T-helper 1 cell treated with Interleukin-12 subunit alpha and Interleukin-12 subunit beta and Interleukin-4 antibody, amounts not matched to agents 30 μg/mL and 1 μg/mL, for 36 hours (primary cell): Measurements from ENCODE around the gene UBE2H.

Source experiments
- H3K27ac Mint-ChIP-seq: one replicate; pipeline ENCODE4 v1.8.0; 2021; ENCODE audit warnings: mild to moderate bottlenecking, mixed read lengths
- H3K27me3 Mint-ChIP-seq: one replicate; pipeline ENCODE4 v1.8.0; 2021; ENCODE audit warnings: low read depth, mixed read lengths
- H3K36me3 Mint-ChIP-seq: one replicate; pipeline ENCODE4 v1.8.0; 2021; ENCODE audit warnings: low read depth, mixed read lengths
- H3K4me1 Mint-ChIP-seq: one replicate; pipeline ENCODE4 v1.8.0; 2021; ENCODE audit warnings: low read depth, mixed read lengths
- H3K4me3 Mint-ChIP-seq: one replicate; pipeline ENCODE4 v1.8.0; 2021; ENCODE audit warnings: mild to moderate bottlenecking, moderate library complexity, mixed read lengths
- H3K9me3 Mint-ChIP-seq: one replicate; pipeline ENCODE4 v1.8.0; 2021; ENCODE audit warnings: mixed read lengths

UBE2H gene

GRCh38 chr7:129782818-129783583 is 169.8 kb downstream of the UBE2H start:
- Mint-ChIP-seq H3K4me3 (peak overlapping the region; percentile 37), H3K27ac (no peak overlapping the region), H3K9me3 (no peaks in the 10 kb centered on the region), H3K36me3 (peaks cover 3% of the 10 kb centered on the region), H3K4me1 (peaks cover 24% of the 10 kb centered on the region), H3K27me3 (peaks cover 73% of the 10 kb centered on the region)

DNA sequence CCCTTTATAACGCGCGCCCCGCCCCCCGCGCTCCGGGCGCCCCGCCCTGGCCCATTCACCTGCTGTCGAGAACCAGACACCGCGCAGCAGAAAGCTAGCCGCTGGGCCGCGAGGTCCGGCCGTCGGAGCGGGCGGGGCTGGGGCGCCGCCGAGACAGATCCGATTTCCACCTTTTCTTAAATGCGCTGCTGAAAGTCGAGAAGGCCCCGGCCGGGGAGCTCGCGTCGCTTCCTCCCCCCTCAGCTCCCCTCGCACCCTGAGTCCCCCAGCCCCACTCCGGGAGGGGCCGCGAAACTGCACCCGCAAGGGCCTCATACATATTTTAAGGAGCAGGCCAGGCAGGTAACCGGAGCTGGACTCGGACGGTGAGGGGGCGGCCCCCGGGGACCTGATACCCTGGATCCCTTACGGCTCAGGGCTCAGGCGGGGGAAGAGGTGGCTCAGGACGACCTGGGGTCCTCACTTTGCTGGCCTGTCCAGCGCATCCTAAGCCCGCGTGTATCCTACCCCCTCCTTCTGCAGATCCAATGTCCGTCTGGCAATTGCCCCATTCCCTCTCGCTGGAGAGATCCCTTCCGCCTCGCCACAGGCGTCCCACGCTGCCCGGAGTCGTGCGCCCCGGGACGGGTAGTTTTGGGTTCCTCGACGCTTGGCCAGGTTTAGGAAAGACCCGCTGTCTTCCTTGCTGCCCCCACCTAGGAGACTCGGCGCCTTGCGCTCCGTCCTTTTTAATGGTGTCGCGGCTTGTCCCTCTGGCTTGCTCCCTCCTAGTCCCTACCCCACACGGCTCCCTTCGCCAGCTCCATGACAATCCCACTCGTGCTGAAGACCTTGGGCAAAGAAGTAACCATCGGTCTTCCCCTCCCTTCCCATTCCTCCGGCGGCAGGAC is 170.6 kb downstream of the UBE2H start:
- H3K4me3 Mint-ChIP-seq = peak overlapping the region; percentile 37
- H3K4me1 Mint-ChIP-seq = peaks cover 24% of the 10 kb centered on the region
- H3K27me3 Mint-ChIP-seq = peaks cover 74% of the 10 kb centered on the region
- peak overlapping the region; percentile 76 for H3K27ac Mint-ChIP-seq
- peaks cover 3% of the 10 kb centered on the region for H3K36me3 Mint-ChIP-seq
- H3K9me3 Mint-ChIP-seq = no peaks in the 10 kb centered on the region

- Mint-ChIP-seq H3K27ac (no peak overlapping the region), H3K4me3 (peak overlapping the region; percentile 75), H3K27me3 (peaks cover 71% of the 10 kb centered on the region), H3K9me3 (no peaks in the 10 kb centered on the region), H3K36me3 (peaks cover 3% of the 10 kb centered on the region), H3K4me1 (peaks cover 24% of the 10 kb centered on the region)
Observed at GRCh38 chr7:129780974-129781927, 171.5 kb downstream of the UBE2H start.
